RWPE1 (cell line): Measurements from ENCODE around the gene SMIM13.

Experiments used
- CTCF ChIA-PET: fragments of 350-600 bp; sonication (Branson Sonifier 250); formaldehyde crosslinking; extraction: SDS; loops from one replicate; lab custom pipeline; 2021; lab: Yijun Ruan, JAX
- POLR2A ChIA-PET: fragments of 400-600 bp; formaldehyde crosslinking; extraction: SDS; loops from one replicate; lab custom pipeline; 2020; ENCODE audit warnings: antibody characterized with exemption; ENCODE audit not compliant: low non-redundant PET; lab: Yijun Ruan, JAX
- DNase-seq: peaks from one replicate; pipeline ENCODE4 v3.0.0; 2012; ENCODE audit warnings: low spot score
- H3K27ac ChIP-seq: fragments of 450-650 bp; 2 replicates; pipeline ENCODE4 v1.5.1; 2017
- TF ChIP-seq, protein P1 (sequence below): fragments of 450-650 bp; conservative IDR thresholded peaks from 2 replicates; pipeline ENCODE4 v1.5.1; 2017; ENCODE audit warnings: low read depth, mild to moderate bottlenecking

Gene SMIM13

DNA sequence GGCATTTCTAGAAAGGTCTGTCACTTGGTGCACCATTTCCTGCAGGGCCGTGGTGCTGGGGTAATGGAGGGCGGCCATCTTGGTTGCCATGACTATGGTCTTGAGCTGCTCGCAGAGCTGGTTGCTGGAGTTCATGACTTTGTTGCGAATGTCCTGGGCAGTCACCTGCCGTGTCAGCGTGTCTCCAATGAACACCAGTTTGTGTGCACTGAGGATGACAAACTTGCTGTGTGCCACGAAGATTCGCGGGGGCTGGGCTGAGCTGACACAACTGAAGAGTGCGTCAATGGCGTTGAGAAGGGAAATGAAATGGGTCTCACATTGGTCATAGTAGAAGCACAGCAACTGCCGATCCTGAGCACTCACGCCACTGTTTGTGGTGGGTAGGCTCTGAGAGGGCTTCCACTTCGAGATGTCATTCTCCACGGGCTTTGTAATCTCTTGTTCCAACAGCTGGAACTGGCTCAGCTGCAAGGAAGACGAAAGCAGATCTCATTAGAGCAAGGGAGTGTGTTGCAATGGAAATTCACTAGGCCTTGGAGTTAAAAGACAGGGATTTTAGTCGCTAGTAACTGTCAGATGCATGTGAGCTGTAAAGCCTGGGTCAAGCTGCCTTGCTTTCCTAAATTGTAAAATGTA, 91.7 kb downstream of the SMIM13 start:
- H3K27ac ChIP-seq, result no peak overlapping the region
- TF ChIP-seq, protein P1, sequence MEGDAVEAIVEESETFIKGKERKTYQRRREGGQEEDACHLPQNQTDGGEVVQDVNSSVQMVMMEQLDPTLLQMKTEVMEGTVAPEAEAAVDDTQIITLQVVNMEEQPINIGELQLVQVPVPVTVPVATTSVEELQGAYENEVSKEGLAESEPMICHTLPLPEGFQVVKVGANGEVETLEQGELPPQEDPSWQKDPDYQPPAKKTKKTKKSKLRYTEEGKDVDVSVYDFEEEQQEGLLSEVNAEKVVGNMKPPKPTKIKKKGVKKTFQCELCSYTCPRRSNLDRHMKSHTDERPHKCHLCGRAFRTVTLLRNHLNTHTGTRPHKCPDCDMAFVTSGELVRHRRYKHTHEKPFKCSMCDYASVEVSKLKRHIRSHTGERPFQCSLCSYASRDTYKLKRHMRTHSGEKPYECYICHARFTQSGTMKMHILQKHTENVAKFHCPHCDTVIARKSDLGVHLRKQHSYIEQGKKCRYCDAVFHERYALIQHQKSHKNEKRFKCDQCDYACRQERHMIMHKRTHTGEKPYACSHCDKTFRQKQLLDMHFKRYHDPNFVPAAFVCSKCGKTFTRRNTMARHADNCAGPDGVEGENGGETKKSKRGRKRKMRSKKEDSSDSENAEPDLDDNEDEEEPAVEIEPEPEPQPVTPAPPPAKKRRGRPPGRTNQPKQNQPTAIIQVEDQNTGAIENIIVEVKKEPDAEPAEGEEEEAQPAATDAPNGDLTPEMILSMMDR, result no peak
- no peak for DNase-seq
- CTCF ChIA-PET, result no interaction called here
- POLR2A ChIA-PET, result no interaction called here

DNA sequence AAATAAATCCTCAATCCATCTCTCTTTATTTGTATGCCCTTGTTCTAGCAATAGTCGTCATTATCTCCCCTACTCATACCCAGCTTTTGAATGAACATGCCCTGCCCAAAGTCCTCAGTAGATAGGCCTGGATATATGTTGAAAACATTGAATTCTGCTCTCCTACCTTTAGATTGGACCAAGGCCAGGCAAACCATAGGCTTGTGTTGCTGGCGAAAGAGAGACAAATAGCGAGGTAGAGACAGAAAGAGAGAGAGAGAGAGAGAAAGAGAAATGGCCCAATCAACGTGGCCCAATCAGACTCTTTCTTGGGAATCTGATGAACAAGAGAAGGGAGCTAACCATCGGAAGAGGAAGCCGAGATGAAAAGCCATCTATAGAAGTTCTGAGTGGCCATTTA, 93.7 kb downstream of the SMIM13 start:
- DNase-seq, result no peak
- POLR2A ChIA-PET, result no interaction called here
- CTCF ChIA-PET, result no interaction called here
- TF ChIP-seq, protein P1, result no peak
- no peak overlapping the region for H3K27ac ChIP-seq
